ENCODE results near the gene CFAP61. TPM values are rescaled to one million over a fixed set of nuclear protein-coding genes. Genes with fewer than 3 reads are reported as not detected.
"Not testable (repeated sequence)": the region's sequence is repeated elsewhere in the genome, so short reads cannot be mapped to it uniquely, and the experiment has no call there.

CFAP61 gene
- total and polyA plus RNA-seq, 9 of the 15 experiments (the other 6 are each of a cell fraction or from before 2014, with no cell fraction given) = 0.11 TPM; not detected in 8

GRCh38 chr20:20353576-20353975 is 301.2 kb downstream of the CFAP61 start (continued):
- TF ChIP-seq, protein P1, sequence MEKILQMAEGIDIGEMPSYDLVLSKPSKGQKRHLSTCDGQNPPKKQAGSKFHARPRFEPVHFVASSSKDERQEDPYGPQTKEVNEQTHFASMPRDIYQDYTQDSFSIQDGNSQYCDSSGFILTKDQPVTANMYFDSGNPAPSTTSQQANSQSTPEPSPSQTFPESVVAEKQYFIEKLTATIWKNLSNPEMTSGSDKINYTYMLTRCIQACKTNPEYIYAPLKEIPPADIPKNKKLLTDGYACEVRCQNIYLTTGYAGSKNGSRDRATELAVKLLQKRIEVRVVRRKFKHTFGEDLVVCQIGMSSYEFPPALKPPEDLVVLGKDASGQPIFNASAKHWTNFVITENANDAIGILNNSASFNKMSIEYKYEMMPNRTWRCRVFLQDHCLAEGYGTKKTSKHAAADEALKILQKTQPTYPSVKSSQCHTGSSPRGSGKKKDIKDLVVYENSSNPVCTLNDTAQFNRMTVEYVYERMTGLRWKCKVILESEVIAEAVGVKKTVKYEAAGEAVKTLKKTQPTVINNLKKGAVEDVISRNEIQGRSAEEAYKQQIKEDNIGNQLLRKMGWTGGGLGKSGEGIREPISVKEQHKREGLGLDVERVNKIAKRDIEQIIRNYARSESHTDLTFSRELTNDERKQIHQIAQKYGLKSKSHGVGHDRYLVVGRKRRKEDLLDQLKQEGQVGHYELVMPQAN (IDR thresholded peaks at IDR 0.05; ENCODE audit: borderline replicate concordance) = no peak
- no peak for TF ChIP-seq FUS (optimal IDR thresholded peaks at IDR 0.05; ENCODE audit: low read depth, low read length)
- no peak for TF ChIP-seq CTCFL (IDR thresholded peaks at IDR 0.05; ENCODE audit: borderline replicate concordance, insufficient read depth, low read depth, low read length, poor library complexity, severe bottlenecking)
- no peak for TF ChIP-seq L3MBTL2 (IDR thresholded peaks at IDR 0.05)
- TF ChIP-seq LARP7 (IDR thresholded peaks at IDR 0.05) = no peak

DNA sequence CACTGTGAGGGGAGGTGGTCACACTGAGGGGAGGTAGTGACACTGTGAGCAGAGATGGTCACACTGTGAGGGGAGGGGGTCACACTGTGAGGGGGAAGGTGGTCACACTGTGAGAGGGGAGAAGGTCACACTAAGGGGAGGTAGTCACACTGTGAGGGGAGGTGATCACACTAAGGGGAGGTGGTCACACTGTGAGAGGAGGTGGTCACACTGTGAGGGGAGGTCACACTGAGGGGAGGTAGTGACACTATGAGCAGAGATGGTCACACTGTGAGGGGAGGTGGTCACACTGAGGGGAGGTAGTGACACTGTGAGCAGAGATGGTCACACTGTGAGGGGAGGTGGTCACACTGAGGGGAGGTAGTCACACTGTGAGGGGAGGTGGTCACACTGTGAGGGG is 303.2 kb downstream of the CFAP61 start:
- H3K4me2 ChIP-seq (ENCODE audit: insufficient read depth, low read length); H3K27ac ChIP-seq (ENCODE audit: extremely low read depth, low read depth, low read length); ATAC-seq; DNase-seq (ENCODE audit: extremely low read depth in 1 of 4, low spot score in 3 of 4); in situ Hi-C loops (cut with MboI); H3K27me3 ChIP-seq (ENCODE audit: control insufficient read depth in 2 of 2, insufficient read depth in 2 of 2, low read length in 2 of 2); H3K79me2 ChIP-seq (ENCODE audit: control insufficient read depth, insufficient read depth, low read length); H3K36me3 ChIP-seq (ENCODE audit: control insufficient read depth, insufficient read depth, low read length); H3K4me3 ChIP-seq; POLR2A ChIA-PET; H3K4me1 ChIP-seq (replicated peaks in 1 of 2; ENCODE audit: control insufficient read depth in 2 of 2, insufficient read depth in 2 of 2, low read length in 2 of 2); FAIRE-seq; H2AFZ ChIP-seq (ENCODE audit: low read depth, low read length); BruUV-seq (replicated peaks); H3K9me1 ChIP-seq (ENCODE audit: control insufficient read depth, insufficient read depth, low read length); H3K9ac ChIP-seq (ENCODE audit: insufficient read depth in 1 of 2, low read depth in 2 of 2, low read length in 2 of 2); CTCF ChIA-PET (ENCODE audit: low intra/inter-chr PET ratio); H4K20me1 ChIP-seq (replicated peaks; ENCODE audit: control insufficient read depth, insufficient read depth, low read length); intact Hi-C loops (cut with micrococcal nuclease); H3K9me3 ChIP-seq (replicated peaks; ENCODE audit: control insufficient read depth, insufficient read depth, low read depth, low read length): not testable (repeated sequence)
